ENCODE data around the gene MMP23B.
"Not testable (repeated sequence)": the region's sequence is repeated elsewhere in the genome, so short reads cannot be mapped to it uniquely, and the experiment has no call there.

MMP23B gene

DNA sequence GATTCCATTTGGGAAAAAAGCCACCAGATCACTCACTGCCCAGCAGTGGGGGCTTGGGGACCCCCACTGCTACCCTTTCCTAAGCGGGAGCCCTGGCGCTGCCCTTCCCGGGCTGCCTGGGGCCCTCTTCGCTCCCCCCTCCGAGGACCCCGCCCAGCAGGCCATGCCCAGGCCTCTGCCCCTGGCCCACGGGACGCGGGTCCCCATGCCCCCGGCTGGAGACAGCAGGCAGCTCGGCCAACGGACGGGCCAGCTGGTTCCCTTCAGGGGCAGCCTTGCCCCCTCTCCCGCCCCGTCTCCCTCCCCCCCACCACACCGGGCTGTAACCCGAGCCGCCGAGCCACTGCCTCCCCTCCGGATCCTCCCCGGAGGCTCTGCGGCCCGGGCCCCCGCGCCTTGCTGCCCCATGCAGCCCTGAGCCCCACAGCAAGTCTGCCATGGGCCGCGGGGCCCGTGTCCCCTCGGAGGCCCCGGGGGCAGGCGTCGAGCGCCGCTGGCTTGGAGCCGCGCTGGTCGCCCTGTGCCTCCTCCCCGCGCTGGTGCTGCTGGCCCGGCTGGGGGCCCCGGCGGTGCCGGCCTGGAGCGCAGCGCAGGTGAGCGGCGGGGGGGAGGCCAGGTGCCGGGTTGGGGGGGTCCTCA, at the start of gene MMP23B:
Gene MMP23B (plus strand): TSS at position 392 of the 639 bp plus-strand sequence. CDS start 46 bp downstream, at position 438.
- DNase-seq = no peak

DNA sequence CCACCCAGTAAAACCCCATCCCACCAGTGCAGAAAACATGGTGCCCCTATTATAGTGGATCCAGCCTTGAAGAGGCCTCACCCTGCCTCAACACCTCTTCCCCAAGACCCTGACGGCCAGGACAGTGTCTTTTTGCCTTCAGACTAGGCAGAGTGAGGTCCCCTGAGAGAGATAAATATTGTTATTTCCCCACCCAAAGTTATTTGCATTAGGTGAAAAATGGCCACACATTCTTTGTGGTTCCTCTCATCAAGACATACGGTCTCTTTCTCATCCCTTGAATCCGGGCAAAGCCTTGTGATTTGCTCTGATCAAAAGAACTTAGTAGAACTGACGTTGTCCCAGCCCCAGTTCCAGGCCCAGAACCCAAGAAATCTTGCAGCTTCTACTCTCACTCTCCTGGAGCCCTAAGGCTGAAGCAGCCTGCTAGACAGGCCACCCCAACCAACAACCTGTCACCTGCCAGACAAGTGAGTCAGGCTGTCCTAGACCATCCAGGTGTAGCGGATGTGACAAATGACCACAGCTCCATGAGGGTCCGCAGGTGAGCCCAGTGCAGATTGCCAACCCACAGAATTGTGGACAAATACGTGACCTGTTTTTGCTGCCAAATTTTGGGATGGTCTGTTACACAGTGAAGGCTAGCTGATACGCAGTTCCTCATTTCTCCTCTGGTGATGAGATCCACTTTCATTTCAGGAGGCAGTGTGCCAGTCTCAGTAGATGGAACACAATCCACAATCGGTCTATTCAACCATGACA, 49.2 kb upstream of the MMP23B start:
- DNase-seq = no peak

DNA sequence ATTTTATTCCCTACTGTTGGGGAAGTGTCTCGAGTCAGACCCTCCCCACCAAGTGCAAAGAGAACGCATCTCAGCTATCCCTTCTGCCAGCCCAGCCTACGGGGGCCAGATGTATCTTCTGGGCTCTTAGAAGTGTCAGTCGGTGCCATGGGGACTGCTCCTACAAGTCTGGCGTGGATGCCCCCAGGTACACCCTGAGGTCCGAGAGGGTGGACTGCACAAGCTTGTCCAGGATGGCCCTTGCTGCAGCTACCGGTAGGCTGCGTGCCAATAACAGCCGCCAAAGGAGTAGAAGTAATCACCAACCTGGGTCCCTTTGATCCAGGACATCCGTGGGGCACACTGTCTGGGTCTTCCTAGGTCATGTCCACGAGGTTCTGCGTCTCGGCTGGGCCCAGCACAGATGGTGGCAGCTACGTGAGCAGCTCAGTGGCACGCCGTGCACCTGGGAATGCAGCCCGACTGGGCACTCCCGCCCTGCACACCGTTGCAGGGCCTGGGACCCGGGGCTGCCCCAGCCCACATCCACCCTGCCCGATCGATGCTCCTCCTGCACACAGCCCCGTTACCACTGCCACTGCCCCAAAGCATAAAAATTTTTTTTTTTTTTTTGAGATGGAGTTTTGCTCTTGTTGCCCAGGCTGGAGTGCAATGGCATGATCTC, 48.5 kb upstream of the MMP23B start:
- no peak for DNase-seq

DNA sequence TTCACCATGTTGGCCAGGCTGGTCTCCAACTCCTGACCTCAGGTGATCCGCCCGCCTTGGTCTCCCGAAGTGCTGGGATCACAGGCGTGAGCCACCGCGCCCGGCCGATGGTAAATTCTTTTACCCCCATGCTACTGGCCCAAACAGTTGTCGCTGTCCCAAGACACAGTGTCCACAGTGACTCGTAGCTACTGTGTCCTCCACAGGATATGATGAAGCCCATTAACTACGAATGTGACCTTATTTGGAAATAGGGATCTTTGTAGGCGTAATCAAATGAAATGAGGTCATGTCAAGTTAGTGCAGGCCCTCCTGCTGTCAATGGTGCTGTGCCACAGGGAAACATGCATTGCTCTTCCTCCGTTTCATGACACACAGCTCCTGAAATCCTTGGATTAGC, 40.5 kb upstream of the MMP23B start:
- no peak for DNase-seq

DNA sequence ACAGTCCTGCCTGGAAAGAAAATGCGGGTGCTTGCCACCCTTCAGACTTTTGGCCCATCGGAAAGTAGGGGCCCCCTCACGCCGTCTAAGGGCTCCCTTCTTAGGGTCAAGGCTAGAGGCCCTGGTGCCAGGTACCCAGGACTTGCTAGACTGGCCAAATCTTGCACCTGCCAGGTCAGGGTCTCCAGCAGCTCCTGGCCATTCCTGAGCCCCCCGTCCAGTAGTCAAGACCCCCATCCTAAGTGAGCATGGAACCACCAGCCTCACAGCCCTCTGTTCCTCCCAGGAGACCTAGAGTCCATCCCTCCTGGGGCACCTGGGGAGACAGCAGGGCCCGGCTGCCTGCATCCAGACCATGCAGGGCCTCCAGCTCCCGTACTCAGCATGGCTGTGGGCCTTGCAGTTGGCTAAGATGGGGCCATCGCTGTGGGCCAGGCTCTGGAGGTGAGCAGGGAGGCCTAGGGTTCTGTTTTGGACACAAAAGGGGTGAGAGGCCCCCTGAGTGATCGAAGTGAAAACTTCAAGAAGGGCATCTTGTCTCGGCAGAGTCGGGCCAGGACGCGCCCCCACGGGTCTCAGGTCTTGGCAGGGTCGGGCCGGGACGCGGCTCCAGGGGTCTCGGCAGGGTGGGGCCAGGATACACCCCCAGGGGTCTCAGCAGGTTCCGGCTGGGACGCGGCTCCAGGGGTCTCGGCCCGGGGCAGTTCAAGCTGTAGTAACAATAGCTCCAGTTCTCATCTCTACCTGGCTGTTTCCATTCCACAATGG, 38.0 kb upstream of the MMP23B start:
- DNase-seq = no peak

DNA sequence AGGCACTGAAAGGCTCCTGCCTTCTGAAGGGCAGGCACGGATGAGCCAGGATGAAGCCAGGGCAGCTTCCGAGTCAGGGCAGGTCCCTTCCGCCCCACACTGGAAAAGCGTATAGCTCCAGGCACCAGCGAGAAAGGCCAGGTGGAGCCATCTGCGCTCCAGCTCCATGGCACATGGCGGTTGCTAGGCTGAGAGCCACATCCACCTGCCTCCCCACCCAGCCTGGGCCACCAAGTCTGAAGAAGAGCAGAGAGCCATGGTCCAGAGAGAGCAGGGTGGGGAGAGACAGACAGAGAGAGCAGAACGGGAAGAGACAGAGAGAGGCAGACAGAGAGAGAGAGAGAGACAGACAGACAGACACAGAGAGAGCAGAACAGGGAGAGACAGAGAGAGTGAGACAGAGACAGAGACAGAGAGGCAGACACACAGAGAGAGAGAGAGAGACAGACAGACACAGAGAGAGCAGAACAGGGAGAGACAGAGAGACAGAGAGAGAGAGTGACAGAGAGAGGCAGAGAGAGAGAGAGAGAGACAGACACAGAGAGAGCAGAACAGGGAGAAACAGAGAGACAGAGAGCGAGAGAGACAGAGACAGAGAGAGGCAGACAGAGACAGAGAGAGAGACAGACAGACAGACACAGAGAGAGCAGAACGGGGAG, 37.2 kb upstream of the MMP23B start:
- DNase-seq = no peak

DNA sequence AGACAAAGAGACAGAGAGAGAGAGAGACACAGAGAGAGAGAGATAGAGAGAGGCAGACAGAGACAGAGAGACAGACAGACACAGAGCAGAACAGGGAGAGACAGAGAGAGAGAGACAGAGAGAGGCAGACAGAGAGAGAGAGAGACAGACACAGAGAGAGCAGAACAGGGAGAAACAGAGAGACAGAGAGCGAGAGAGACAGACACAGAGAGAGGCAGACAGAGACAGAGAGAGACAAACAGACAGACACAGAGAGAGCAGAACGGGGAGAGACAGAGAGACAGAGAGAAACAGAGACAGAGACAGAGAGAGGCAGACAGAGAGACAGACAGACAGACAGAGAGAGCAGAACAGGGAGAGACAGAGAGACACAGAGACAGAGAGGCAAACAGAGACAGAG, 36.6 kb upstream of the MMP23B start:
- not testable (repeated sequence) for DNase-seq

DNA sequence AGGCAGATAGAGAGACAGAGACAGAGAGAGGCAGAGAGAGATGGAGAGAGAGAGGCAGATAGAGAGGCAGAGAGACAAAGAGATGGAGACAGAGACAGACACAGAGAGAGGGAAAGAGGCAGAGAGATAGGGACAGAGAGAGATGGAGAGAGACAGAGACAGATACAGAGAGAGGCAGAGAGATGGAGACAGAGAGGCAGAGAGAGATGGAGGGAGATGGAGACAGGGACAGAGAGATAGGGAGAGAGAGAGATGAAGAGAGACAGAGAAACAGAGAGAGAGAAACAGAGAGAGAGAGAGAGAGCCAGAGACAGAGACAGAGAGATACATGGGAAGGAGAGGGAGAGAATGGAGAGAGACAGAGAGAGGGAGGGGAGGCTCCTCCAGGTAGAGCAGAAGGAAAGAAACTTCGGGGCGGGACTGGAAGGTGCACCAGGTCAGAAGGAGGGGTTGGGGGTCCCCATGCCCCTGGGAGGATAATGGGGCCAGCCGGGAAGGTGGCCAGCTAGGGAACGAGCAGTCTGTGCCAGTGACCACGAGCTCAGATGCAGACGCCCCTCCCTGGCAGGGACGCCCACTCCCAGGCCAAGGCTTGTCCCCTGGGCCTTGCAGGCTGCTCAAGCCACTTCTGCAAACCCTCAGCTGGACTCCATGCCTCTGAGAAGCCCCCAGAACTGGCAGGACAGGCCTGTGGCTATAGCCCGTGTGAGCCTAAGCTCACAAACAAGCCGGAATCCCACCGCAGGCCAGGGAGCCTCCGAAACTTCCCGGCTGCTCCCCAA, 35.3 kb upstream of the MMP23B start:
- no peak for DNase-seq

DNA sequence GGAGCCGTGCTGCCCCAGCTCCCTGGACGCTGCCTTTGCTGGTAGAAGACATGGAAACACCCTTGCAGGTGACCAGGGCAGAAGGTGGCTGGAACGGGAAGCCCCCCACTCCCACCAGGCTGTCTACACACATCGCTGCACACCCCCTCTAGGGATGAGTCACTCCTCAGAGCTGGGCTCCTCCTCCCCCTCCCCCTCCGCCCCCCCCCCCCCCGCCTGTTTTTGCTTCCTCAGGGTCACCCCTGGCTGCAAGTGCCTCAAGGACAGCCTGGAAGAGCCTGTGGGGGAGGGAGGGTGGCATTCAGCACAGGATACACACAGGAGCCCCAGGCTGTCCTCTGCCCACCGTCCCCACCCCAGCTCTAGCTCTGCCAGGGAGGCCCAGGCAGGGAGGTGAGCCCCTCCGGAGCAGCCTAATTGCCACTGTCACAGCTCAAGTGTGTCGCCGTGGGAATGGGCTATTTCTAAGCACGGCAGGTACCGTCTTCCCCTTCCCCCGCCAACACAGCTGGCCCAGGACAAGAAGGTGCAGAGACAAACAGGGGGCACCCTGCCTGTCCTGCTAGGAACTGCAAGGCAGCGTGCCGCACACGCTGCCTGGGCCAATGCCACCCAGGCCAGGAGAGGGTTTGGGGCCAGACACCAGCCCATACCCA, 34.6 kb upstream of the MMP23B start:
- no peak for DNase-seq

DNA sequence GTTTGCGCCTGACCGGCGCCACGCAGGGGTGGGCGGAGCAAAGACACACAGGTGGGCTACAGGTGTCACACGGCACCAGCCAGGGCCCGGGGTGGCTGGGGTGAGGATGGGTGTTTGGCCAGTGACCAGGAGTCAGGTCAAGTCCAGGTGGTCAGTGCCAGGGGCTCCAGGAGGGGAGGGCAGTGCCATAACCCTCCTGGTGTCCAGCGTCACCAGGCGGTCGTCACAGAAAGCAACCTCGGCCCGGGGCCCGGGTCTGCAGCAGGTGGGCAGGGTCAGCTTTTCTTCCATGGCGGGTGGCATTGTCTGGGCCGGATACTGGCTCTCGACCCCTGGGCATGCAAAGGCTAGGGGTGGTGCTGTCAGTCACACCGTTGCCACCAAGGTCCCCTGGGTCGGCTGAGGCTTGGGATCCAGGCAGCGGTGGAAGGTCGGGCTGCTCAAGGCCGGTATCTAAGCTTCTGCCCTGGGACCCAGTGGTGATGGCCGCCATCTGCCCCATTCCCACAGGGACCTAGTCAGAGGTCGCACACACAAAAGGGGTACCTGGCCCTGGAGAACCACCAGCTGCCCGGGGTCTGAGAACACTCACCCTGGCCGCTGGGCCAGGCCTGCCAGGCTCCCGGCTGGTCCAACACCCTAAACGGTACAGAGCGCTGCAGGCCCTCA, 33.8 kb upstream of the MMP23B start:
- DNase-seq = no peak

DNA sequence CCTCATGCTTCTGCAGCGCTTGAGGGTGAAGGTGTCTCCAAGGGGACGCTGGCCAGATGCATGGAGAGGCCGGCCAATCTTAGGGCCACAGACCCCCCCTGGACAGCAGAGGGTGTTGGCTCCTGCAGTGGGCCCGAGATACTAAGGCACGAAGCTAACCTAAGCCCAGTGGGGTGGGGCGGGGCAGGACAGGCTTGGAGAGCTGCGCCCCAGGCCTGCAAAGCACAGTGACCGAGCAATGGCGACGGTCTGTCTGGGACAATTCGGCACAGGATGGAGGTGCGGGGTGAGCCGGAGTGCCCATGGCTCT, 33.3 kb upstream of the MMP23B start:
- DNase-seq = no peak

DNA sequence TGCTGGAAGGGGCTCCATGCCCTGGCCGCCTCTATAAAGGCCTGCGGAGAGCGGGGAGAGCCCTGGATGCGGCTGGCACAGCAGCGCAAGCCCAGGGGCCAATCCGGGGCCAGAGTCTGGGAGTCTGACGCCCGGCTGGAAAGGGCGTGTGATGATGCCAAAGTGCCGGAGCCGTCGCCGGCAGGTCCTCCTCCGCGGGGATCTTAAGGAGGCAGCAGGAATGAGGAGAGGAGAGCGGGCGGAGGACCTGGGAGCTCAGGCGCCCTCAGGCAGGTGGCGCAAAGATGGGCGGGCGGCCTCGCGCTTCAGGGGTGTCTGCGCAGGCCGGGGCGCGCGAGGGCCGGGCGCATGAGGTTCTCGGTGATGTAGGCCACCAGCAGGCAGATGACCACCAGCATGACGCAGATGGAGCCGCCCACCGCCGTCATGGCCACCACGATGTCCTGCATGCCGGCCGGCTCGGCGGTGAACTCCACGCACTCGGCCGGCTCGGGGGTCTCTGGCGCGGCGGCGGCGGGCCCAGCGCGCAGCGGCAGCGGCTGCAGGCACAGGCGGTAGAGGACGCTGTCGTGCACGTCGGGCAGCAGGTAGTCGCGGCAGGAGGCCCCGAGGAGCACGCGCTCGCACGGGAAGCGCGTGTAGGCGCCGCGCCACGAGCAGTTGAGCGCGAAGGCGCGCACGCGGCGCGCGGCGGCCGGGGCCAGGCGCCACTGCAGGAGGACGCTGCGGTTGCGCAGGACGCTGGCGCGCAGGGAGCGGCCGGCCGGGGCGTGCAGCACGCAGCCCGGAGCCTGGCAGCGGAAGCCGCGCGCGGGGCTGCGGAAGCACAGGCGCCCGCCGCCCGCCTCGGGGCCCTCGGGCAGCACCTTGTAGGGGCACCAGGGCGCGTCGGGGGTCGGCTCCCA, 32.7 kb upstream of the MMP23B start:
- DNase-seq = no peak

DNA sequence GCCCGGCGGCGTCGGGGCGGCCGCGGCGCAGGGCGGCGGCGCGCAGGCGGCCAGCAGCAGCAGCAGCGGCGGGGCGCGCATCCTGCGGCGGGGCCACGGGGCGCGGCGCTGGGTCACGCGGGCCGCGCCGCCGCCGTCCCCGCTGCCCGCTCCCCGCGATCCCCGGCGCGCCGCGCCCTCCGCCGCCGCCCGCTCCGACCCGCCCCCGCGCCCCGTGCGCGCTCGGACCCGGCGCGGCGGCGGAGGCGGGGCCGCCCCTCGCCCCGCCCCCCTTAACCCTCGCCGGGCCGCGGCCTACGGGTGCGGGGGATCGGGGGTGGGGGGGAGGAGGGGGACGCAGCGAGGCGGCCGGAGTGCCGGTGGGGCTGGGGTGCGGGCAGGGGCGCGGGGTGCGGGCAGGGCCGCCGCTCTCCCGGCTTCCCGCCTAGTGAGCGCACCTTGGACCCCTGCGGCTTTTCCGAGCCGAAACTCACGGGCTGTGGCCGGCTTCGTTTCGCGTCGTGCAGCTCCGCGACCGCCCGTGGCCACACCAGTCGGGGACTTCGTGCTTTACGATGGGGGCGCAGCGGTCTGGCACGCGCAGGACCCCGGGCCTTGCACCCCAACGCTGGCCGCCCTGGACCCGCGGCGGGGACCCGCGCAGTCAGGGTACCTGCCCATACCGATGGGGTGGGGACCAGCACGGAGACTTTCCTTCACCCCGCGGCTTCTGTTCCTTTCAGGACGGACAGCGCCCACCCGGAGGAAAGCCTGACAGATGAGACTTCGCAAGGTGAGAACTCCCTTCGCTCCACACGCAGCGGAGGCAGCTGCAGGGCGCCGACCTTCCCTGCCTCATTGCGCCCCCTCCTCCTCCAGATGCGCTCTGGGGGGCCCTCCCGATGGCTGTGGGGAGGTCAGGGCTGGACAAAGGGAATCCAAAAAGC, 31.8 kb upstream of the MMP23B start, which contains the start of gene FNDC10:
Gene FNDC10 (minus strand): TSS at position 201 of the 926 bp plus-strand sequence. CDS start 120 bp downstream, at position 81.
- no peak for DNase-seq

DNA sequence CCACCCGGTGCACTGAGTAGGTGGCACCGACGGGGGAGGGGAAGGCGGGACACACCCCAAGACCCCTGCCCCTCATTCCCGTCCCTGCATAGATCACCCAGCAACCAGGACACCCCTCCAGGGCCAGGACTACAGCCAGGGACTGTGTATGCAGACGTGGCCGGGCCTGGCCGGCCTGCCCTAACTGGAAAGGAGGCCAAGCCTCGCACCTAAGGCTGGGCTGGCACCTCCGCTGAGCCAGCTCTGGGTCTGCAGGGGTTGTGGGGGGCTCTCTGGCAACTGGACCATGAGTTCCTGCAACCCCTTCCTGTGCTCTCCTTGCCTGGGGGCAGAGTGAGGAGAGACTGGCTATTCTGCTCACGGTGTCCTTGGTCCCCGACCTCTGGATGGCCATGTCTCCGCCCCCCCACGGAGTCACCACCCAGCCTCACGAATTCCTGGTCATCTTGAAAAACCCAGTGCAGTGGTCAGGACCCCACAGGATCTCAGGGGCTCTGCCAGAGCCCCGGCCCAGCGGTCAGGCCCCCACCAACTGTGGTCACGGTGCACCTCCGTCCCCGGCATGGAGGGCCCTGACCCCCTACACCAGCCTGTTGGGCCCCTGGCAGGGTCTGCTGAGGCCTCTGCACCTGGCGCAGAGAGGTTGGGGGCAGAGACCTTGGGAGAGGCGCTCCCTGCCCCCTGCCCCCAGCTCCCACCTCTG, 31.0 kb upstream of the MMP23B start:
- no peak for DNase-seq

DNA sequence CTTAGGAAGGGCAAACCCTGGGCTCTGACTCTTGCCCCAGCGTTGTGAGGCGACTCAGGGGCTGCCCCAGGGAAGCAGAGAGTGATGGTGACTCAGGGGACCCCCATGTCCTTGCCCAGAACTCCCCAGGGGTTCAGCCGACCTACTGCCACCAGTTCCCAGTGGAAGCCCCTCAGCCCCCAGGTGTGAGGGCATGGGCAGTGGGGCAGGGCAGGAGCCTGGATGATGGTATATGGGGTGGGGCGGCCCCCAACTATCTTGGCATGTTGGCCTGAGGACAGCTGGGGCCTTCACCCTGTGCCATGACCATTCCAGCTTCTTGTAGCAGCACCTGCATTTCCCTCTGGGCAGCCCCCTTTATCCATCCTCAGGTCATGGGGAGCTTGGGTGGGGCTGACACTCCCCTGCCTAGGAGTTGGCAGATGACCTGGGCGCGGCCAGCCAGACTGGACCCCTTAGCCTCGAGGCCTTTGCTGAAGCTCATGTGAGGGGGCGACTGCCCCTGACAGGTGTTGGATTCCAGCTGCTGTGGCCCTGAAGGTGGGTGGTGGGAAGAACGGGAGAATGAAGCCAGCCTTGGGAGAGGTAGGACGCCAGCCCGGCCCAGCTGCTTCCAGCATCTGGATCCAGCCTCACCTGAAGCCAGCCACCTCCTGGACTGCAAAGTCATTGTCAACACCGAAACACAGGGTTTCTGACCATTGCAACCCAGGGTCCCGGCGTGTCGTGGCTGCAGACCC, 30.2 kb upstream of the MMP23B start:
- DNase-seq = no peak

DNA sequence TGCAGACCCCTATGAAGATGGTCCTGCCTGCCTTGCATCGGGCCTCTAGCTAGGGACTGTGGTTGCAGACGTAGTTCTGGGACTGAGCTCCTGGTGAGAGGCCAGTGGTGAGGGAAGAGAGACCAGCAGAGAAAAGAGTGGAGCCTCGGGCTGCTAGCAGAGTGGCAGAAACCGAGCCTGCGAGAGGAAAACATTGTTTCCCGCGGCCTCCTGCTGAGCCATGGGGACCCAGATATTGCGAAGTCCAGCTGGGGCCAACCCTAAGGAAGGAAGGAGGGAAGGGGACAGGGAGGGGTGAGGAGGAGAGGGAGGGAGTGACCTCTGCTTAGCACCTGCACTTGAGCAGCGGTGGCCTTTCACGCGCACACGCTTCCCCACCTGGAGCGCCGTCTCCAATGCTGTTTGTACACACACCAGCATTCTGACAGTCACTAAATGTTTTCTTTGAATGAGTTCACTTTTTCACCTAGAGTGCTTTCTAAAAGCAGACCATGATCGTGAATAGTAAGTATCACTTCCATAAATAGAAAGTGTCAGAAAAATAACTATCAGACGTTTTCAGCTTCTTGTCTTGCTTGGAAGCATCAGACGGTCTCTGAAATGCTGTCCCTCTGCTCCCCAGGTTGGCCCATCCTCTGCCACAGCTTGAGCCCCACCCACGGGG, 29.5 kb upstream of the MMP23B start:
- no peak for DNase-seq

Data from activated gamma-delta T cell treated with Interleukin-2 at 50 U/mL for 16 hours (primary cell).